ENCODE measurements around the gene RHO. TPM values are rescaled to one million over a fixed set of nuclear protein-coding genes. Genes with fewer than 3 reads are reported as not detected.

Gene RHO
- total RNA-seq, 1 experiment from 2014 or later, result not detected

DNA sequence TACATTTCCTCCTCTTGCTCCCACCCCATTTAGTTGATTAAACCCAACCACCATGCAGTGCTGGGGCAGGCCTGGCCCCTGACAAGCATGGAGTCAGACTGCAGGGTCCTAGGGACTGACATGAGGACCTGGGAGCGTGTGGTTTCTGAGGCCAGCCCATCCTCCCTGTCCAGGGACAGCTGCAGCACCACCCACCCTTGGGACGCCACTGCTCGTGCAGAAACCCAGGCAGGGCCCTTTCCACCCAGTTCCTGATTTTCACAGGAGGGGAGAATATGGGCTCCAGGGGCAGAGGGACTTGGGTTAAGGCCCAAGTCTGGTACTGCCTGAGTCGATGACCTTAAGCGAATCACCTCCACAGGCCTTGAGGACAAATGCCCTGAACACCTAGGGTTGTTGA is 54.4 kb downstream of the RHO start:
- no peaks in the 10 kb centered on the region for H3K36me3 ChIP-seq (ENCODE audit: low read depth, low read length)
- no peak overlapping the region for H3K27ac ChIP-seq (ENCODE audit: low read length)
- H4K20me1 ChIP-seq (ENCODE audit: low read length), result no peaks in the 10 kb centered on the region
- no peak overlapping the region for H2AFZ ChIP-seq (ENCODE audit: low read length)
- no peak for ATAC-seq
- H3K4me1 ChIP-seq (ENCODE audit: insufficient read depth, low read length), result no peaks in the 10 kb centered on the region
- H3K9me3 ChIP-seq (ENCODE audit: low read length), result no peaks in the 10 kb centered on the region
- H3K9me2 ChIP-seq (replicated peaks; ENCODE audit: low read length), result no peaks in the 10 kb centered on the region
- H3K27me3 ChIP-seq (ENCODE audit: low read length), result no peaks in the 10 kb centered on the region
- H3F3A ChIP-seq (ENCODE audit: low read length, unreplicated experiment), result no peaks in the 10 kb centered on the region
- H3K4me2 ChIP-seq (ENCODE audit: low read length), result no peak overlapping the region
- TF ChIP-seq EZH2phosphoT487 (IDR thresholded peaks at IDR 0.05; ENCODE audit: borderline replicate concordance, low read length) (no peak), EZH2 (IDR thresholded peaks at IDR 0.05; ENCODE audit: low read length, unreplicated experiment) (no peak)
- TF ChIP-seq, protein P1, sequence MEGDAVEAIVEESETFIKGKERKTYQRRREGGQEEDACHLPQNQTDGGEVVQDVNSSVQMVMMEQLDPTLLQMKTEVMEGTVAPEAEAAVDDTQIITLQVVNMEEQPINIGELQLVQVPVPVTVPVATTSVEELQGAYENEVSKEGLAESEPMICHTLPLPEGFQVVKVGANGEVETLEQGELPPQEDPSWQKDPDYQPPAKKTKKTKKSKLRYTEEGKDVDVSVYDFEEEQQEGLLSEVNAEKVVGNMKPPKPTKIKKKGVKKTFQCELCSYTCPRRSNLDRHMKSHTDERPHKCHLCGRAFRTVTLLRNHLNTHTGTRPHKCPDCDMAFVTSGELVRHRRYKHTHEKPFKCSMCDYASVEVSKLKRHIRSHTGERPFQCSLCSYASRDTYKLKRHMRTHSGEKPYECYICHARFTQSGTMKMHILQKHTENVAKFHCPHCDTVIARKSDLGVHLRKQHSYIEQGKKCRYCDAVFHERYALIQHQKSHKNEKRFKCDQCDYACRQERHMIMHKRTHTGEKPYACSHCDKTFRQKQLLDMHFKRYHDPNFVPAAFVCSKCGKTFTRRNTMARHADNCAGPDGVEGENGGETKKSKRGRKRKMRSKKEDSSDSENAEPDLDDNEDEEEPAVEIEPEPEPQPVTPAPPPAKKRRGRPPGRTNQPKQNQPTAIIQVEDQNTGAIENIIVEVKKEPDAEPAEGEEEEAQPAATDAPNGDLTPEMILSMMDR (conservative IDR thresholded peaks at IDR 0.05; ENCODE audit: low read depth, low read length), result no peak
- H3K9ac ChIP-seq (ENCODE audit: low read length), result no peak overlapping the region
- H3K79me2 ChIP-seq (ENCODE audit: low read length), result no peaks in the 10 kb centered on the region
- no TSS peak for BruUV-seq (replicated peaks)
- ChIA-PET POLR2A (ENCODE audit: unreplicated experiment) (no interaction called here), CTCF (no interaction called here)
- no peak for DNase-seq
- H3K4me3 ChIP-seq (ENCODE audit: low read length), result no peak overlapping the region
- intact Hi-C loops (cut with micrococcal nuclease), result no loop called here

GRCh38 chr3:129583289-129583688 is 54.9 kb downstream of the RHO start:
- no peak overlapping the region for H3K4me2 ChIP-seq (ENCODE audit: low read length)
- H3K27me3 ChIP-seq (ENCODE audit: low read length), result no peaks in the 10 kb centered on the region
- H3K79me2 ChIP-seq (ENCODE audit: low read length), result no peaks in the 10 kb centered on the region
- ChIA-PET CTCF (no interaction called here), POLR2A (ENCODE audit: unreplicated experiment) (no interaction called here)
- H3K9me3 ChIP-seq (ENCODE audit: low read length), result no peaks in the 10 kb centered on the region
- H4K20me1 ChIP-seq (ENCODE audit: low read length), result no peaks in the 10 kb centered on the region
- no peak overlapping the region for H3K4me3 ChIP-seq (ENCODE audit: low read length)
- no peak for ATAC-seq
- BruUV-seq (replicated peaks), result no TSS peak
- intact Hi-C loops (cut with micrococcal nuclease), result no loop called here
- TF ChIP-seq EZH2 (IDR thresholded peaks at IDR 0.05; ENCODE audit: low read length, unreplicated experiment) (no peak), EZH2phosphoT487 (IDR thresholded peaks at IDR 0.05; ENCODE audit: borderline replicate concordance, low read length) (no peak)
- TF ChIP-seq, protein P1 (conservative IDR thresholded peaks at IDR 0.05; ENCODE audit: low read depth, low read length), result no peak
- H3K27ac ChIP-seq (ENCODE audit: low read length), result no peak overlapping the region
- H3F3A ChIP-seq (ENCODE audit: low read length, unreplicated experiment), result no peaks in the 10 kb centered on the region
- H2AFZ ChIP-seq (ENCODE audit: low read length), result no peak overlapping the region
- H3K36me3 ChIP-seq (ENCODE audit: low read depth, low read length), result no peaks in the 10 kb centered on the region
- H3K9me2 ChIP-seq (replicated peaks; ENCODE audit: low read length), result no peaks in the 10 kb centered on the region
- no peak overlapping the region for H3K9ac ChIP-seq (ENCODE audit: low read length)
- no peaks in the 10 kb centered on the region for H3K4me1 ChIP-seq (ENCODE audit: insufficient read depth, low read length)
- no peak for DNase-seq

- no peaks in the 10 kb centered on the region for H3K36me3 ChIP-seq (ENCODE audit: low read depth, low read length)
These were observed 56.2 kb downstream of the RHO start for GRCh38 chr3:129584631-129585030.

More at GRCh38 chr3:129584631-129585030, 56.2 kb downstream of the RHO start:
- Histone ChIP-seq H3K9me3 (ENCODE audit: low read length) (no peaks in the 10 kb centered on the region), H3K27me3 (ENCODE audit: low read length) (no peaks in the 10 kb centered on the region), H3K4me2 (ENCODE audit: low read length) (no peak overlapping the region), H3K27ac (ENCODE audit: low read length) (no peak overlapping the region), H3K9me2 (replicated peaks; ENCODE audit: low read length) (no peaks in the 10 kb centered on the region), H3K4me3 (ENCODE audit: low read length) (no peak overlapping the region), H3K9ac (ENCODE audit: low read length) (no peak overlapping the region), H3F3A (ENCODE audit: low read length, unreplicated experiment) (no peaks in the 10 kb centered on the region), H4K20me1 (ENCODE audit: low read length) (no peaks in the 10 kb centered on the region), H2AFZ (ENCODE audit: low read length) (no peak overlapping the region), H3K4me1 (ENCODE audit: insufficient read depth, low read length) (no peaks in the 10 kb centered on the region), H3K79me2 (ENCODE audit: low read length) (no peaks in the 10 kb centered on the region)
- intact Hi-C loops (cut with micrococcal nuclease), result no loop called here
- ChIA-PET POLR2A (ENCODE audit: unreplicated experiment) (no interaction called here), CTCF (no interaction called here)
- DNase-seq (no peak), ATAC-seq (no peak)
- TF ChIP-seq, protein P1 (conservative IDR thresholded peaks at IDR 0.05; ENCODE audit: low read depth, low read length), result no peak
- no TSS peak for BruUV-seq (replicated peaks)

Other genes starting within 250 kb of the RHO start
- 28.8 and 34.3 TPM in 2 replicates for gene HMCES, start 249.8 kb upstream of the RHO start, total RNA-seq (2014; rRNA removed)
- 0.04 and 0.12 TPM in 2 replicates for gene EFCAB12, start 100.0 kb upstream of the RHO start, total RNA-seq (2014; rRNA removed)
- 11.4 and 21.1 TPM in 2 replicates for gene MBD4, start 88.7 kb upstream of the RHO start, total RNA-seq (2014; rRNA removed)
- 10.2 and 13.8 TPM in 2 replicates for gene IFT122, start 88.4 kb upstream of the RHO start, total RNA-seq (2014; rRNA removed)
- gene H1-8, start 14.5 kb downstream of the RHO start, total RNA-seq (2014; rRNA removed), result not detected in 2 replicates
- gene PLXND1, start 78.0 kb downstream of the RHO start, total RNA-seq (2014; rRNA removed), result 19.2 and 21.8 TPM in 2 replicates

Measured in PC-3 (cell line).